Measurements from ENCODE around the gene HRH1. TPM values are rescaled to one million over a fixed set of nuclear protein-coding genes. Genes with fewer than 3 reads are reported as not detected.

HRH1 gene
- total and polyA plus RNA-seq, 2 of the 13 experiments (the other 11 are each of a cell fraction or from before 2014, with no cell fraction given) = not detected

DNA sequence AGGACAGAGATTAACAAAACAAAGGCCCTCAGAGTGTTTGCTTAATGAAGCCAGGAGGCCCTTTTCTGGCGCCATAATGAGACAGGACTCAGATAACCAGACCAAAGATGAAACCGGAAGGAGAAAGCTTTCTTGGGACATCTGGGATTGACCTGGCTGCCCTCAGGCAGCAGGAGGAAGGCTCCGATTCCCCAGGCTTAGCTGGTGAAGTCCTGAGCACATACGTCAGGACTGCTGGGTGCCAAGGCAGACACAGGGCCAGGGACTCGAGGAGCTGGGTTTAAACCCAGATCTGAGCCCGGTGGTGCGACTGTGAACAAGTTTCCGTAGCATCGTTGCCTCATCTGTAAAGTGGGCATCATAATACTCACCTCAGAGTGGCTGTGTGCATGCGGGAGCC lies 36.7 kb upstream of the HRH1 start:
- no TSS peak for BruUV-seq (replicated peaks)
- FAIRE-seq = no peak
- ATAC-seq = no peak
- 10% methylated on average over 3 of the region's 10 CpGs for WGBS (ENCODE audit: low lambda C conversion rate)
- TF ChIP-seq ZNF644 (CRISPR knock-in tag; IDR thresholded peaks at IDR 0.05; ENCODE audit: low read depth) = no peak
- TF ChIP-seq, protein P1, sequence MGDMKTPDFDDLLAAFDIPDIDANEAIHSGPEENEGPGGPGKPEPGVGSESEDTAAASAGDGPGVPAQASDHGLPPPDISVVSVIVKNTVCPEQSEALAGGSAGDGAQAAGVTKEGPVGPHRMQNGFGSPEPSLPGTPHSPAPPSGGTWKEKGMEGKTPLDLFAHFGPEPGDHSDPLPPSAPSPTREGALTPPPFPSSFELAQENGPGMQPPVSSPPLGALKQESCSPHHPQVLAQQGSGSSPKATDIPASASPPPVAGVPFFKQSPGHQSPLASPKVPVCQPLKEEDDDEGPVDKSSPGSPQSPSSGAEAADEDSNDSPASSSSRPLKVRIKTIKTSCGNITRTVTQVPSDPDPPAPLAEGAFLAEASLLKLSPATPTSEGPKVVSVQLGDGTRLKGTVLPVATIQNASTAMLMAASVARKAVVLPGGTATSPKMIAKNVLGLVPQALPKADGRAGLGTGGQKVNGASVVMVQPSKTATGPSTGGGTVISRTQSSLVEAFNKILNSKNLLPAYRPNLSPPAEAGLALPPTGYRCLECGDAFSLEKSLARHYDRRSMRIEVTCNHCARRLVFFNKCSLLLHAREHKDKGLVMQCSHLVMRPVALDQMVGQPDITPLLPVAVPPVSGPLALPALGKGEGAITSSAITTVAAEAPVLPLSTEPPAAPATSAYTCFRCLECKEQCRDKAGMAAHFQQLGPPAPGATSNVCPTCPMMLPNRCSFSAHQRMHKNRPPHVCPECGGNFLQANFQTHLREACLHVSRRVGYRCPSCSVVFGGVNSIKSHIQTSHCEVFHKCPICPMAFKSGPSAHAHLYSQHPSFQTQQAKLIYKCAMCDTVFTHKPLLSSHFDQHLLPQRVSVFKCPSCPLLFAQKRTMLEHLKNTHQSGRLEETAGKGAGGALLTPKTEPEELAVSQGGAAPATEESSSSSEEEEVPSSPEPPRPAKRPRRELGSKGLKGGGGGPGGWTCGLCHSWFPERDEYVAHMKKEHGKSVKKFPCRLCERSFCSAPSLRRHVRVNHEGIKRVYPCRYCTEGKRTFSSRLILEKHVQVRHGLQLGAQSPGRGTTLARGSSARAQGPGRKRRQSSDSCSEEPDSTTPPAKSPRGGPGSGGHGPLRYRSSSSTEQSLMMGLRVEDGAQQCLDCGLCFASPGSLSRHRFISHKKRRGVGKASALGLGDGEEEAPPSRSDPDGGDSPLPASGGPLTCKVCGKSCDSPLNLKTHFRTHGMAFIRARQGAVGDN (CRISPR knock-in tag; IDR thresholded peaks at IDR 0.05) = no peak
- TF ChIP-seq NR2F1 (CRISPR knock-in tag; IDR thresholded peaks at IDR 0.05) = no peak
- no peak for TF ChIP-seq NR1H2 (CRISPR knock-in tag; IDR thresholded peaks at IDR 0.05; ENCODE audit: borderline replicate concordance, low read depth)
- TF ChIP-seq CENPT (CRISPR knock-in tag; IDR thresholded peaks at IDR 0.05; ENCODE audit: low read depth) = no peak
- TF ChIP-seq ZSCAN22 (CRISPR knock-in tag; IDR thresholded peaks at IDR 0.05) = no peak
- no peak for TF ChIP-seq NFYC (CRISPR knock-in tag; IDR thresholded peaks at IDR 0.05)
- TF ChIP-seq POLR2AphosphoS5 (IDR thresholded peaks at IDR 0.05; ENCODE audit: low read depth, low read length) = no peak
- TF ChIP-seq SMAD3 (CRISPR knock-in tag; IDR thresholded peaks at IDR 0.05) = no peak
- no peak for TF ChIP-seq ZNF781 (CRISPR knock-in tag; IDR thresholded peaks at IDR 0.05; ENCODE audit: borderline replicate concordance, not compliant biosample characterization)
- no peak for TF ChIP-seq ZNF3 (CRISPR knock-in tag; IDR thresholded peaks at IDR 0.05)
- TF ChIP-seq JUN (CRISPR knock-in tag; IDR thresholded peaks at IDR 0.05) = no peak
- TF ChIP-seq NR2C2 (CRISPR knock-in tag; IDR thresholded peaks at IDR 0.05; ENCODE audit: borderline replicate concordance) = no peak
- TF ChIP-seq TEAD2 (CRISPR knock-in tag; IDR thresholded peaks at IDR 0.05) = no peak
- TF ChIP-seq ZNF337 (CRISPR knock-in tag; IDR thresholded peaks at IDR 0.05; ENCODE audit: borderline replicate concordance, low read depth) = no peak
- no peak for TF ChIP-seq ZBTB7A (CRISPR knock-in tag; IDR thresholded peaks at IDR 0.05)
- no peak for TF ChIP-seq SMAD9 (CRISPR knock-in tag; IDR thresholded peaks at IDR 0.05)
- TF ChIP-seq ZNF672 (CRISPR knock-in tag; IDR thresholded peaks at IDR 0.05) = no peak
- TF ChIP-seq, protein P2, sequence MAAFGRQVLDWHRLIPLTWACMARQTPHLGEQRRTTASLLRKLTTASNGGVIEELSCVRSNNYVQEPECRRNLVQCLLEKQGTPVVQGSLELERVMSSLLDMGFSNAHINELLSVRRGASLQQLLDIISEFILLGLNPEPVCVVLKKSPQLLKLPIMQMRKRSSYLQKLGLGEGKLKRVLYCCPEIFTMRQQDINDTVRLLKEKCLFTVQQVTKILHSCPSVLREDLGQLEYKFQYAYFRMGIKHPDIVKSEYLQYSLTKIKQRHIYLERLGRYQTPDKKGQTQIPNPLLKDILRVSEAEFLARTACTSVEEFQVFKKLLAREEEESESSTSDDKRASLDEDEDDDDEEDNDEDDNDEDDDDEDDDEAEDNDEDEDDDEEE (CRISPR knock-in tag; IDR thresholded peaks at IDR 0.05) = no peak
- no peak for TF ChIP-seq ZNF607 (CRISPR knock-in tag; IDR thresholded peaks at IDR 0.05; ENCODE audit: borderline replicate concordance)
- POLR2A ChIA-PET = no interaction called here
- no peak for DNase-seq (ENCODE audit: low spot score)
- intact Hi-C loops (cut with micrococcal nuclease; ENCODE audit: unreplicated experiment) = no loop called here
- Histone ChIP-seq H3K4me2 (ENCODE audit: low read depth, low read length) (no peak overlapping the region), H3K9me3 (ENCODE audit: low read length) (no peaks in the 10 kb centered on the region), H3K9ac (ENCODE audit: insufficient read depth, low read depth, low read length) (no peak overlapping the region), H3K4me3 (replicated peaks in 1 of 3; ENCODE audit: insufficient read depth in 1 of 3, low read depth in 2 of 3, low read length in 3 of 3) (no peak overlapping the region), H2AFZ (ENCODE audit: low read length) (no peak overlapping the region), H3K79me2 (ENCODE audit: insufficient read depth, low read length) (no peaks in the 10 kb centered on the region), H3K27me3 (ENCODE audit: control insufficient read depth in 1 of 2, insufficient read depth in 2 of 2, low read length in 2 of 2) (peaks cover 3 to 14% of the 10 kb centered on the region in 2 experiments; a peak in 3 of 5 replicates), H3K4me1 (ENCODE audit: insufficient read depth, low read length) (no peaks in the 10 kb centered on the region), H3K27ac (ENCODE audit: extremely low read length, insufficient read depth, low read length) (no peak overlapping the region), H3K36me3 (replicated peaks in 1 of 2; ENCODE audit: control insufficient read depth in 1 of 2, insufficient read depth in 2 of 2, low read length in 2 of 2) (no peaks in the 10 kb centered on the region), H4K20me1 (ENCODE audit: insufficient read depth, low read length) (no peaks in the 10 kb centered on the region)
- in situ Hi-C loops (cut with HindIII; ENCODE audit: extremely low pct_ligation_motif_present, low pct_unique_long_range_greater_than_20kb) = no loop called here
- CTCF ChIA-PET (ENCODE audit: low intra/inter-chr PET ratio, low total read pairs) = no interaction called here
